ENCODE results near the gene FRMD1. TPM values are rescaled to one million over a fixed set of nuclear protein-coding genes. Genes with fewer than 3 reads are reported as not detected.

Gene FRMD1
- total and polyA plus RNA-seq, 2 of the 8 experiments (the other 6 are each of a cell fraction or from before 2014, with no cell fraction given): 0.36 TPM; not detected in 1

DNA sequence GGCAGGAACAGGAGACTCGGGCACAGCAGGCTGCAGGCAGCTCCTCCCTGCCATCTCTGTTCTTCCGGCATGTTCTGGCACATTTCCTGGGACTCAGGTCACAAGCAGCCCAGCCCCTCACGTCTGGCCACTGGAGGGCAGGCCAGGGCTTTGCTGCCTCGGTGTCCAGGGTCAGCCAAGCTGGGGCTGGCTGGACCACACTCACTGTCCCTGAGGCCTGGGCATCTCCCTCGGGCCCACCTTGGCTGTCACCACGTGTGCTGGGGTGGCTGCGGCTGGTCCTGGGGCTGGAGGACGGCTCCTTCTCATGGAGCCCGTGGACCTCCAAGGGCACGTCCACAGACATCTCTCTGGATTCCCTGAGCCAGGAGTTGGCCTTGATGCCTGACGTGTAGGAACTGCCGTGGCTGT is 18.5 kb downstream of the FRMD1 start:
- Histone ChIP-seq H3K4me2 (ENCODE audit: insufficient read depth in 1 of 2, low read depth in 2 of 2, low read length in 2 of 2) (no peak overlapping the region), H4K8ac (ENCODE audit: extremely low read depth, insufficient read depth, low read length) (no peak overlapping the region; the same call in none of the 2 replicates), H4K91ac (replicated peaks; ENCODE audit: insufficient read length, low read length) (no peak overlapping the region), H3K27me3 (replicated peaks in 1 of 4; ENCODE audit: control insufficient read depth in 3 of 4, extremely low read depth in 1 of 4, insufficient read depth in 3 of 4, low read length in 3 of 4) (no peaks in the 10 kb centered on the region), H3K79me1 (ENCODE audit: low read depth, low read length) (no peaks in the 10 kb centered on the region), H3K9me3 (ENCODE audit: insufficient read depth in 2 of 2, low read depth in 1 of 2, low read length in 1 of 2) (no peaks in the 10 kb centered on the region), H2BK15ac (ENCODE audit: low read length) (no peak overlapping the region; the same call in 1 of the 2 replicates), H4K20me1 (replicated peaks in 1 of 2; ENCODE audit: control insufficient read depth in 1 of 2, insufficient read depth in 2 of 2, low read length in 2 of 2) (no peaks in the 10 kb centered on the region), H3K18ac (ENCODE audit: extremely low read depth, low read length) (no peak overlapping the region), H3K23ac (ENCODE audit: insufficient read length) (no peak overlapping the region), H3K27ac (ENCODE audit: low read depth, low read length) (no peak overlapping the region), H3K56ac (replicated peaks; ENCODE audit: insufficient read length, low read depth, low read length) (no peak overlapping the region), H4K5ac (ENCODE audit: insufficient read length, low read depth, low read length) (no peak overlapping the region), H2BK120ac (replicated peaks; ENCODE audit: low read depth, low read length) (no peak overlapping the region), H3K4me3 (ENCODE audit: extremely low read depth in 1 of 4, insufficient read depth in 2 of 4, low read depth in 3 of 4, low read length in 4 of 4) (no peak overlapping the region), H3K4ac (replicated peaks; ENCODE audit: insufficient read length, low read depth, low read length) (no peak overlapping the region), H3K14ac (ENCODE audit: insufficient read length) (no peak overlapping the region), H2BK12ac (ENCODE audit: low read depth, low read length) (peak overlapping the region; percentile 97; the same call in 1 of the 2 replicates), H3K79me2 (ENCODE audit: control insufficient read depth in 1 of 2, insufficient read depth in 2 of 2, low read length in 2 of 2) (no peaks in the 10 kb centered on the region), H3K36me3 (ENCODE audit: control insufficient read depth in 2 of 4, insufficient read depth in 4 of 4, low read length in 3 of 4) (no peaks in the 10 kb centered on the region), H3K9ac (replicated peaks in 1 of 4; ENCODE audit: extremely low read depth in 1 of 4, low read depth in 3 of 4, low read length in 3 of 4) (no peak overlapping the region; a peak in 1 of 7 replicates), H3K23me2 (ENCODE audit: low read depth, low read length) (no peaks in the 10 kb centered on the region), H2AFZ (ENCODE audit: low read length) (no peak overlapping the region), H2BK20ac (ENCODE audit: low read length) (no peak overlapping the region), H2BK5ac (ENCODE audit: low read depth, low read length) (peak overlapping the region; percentile 44; the same call in 1 of the 2 replicates), H2AK5ac (ENCODE audit: low read depth, low read length) (no peak overlapping the region), H3K4me1 (replicated peaks in 1 of 4; ENCODE audit: control insufficient read depth in 3 of 4, insufficient read depth in 4 of 4, low read length in 3 of 4) (no peaks in the 10 kb centered on the region)
- TF ChIP-seq, protein P1, sequence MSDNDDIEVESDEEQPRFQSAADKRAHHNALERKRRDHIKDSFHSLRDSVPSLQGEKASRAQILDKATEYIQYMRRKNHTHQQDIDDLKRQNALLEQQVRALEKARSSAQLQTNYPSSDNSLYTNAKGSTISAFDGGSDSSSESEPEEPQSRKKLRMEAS (IDR thresholded peaks at IDR 0.05): peak; percentile 76
- TF ChIP-seq POLR2AphosphoS5 (IDR thresholded peaks at IDR 0.05; ENCODE audit: low read depth, low read length) (no peak), CTCF (IDR thresholded peaks at IDR 0.05; ENCODE audit: control extremely low read depth in 1 of 3, insufficient read depth in 1 of 3, low read depth in 1 of 3, low read length in 3 of 3) (peak in 2 of 3 experiments; percentile 82 to 92; a peak in 3 of 4 replicates), CBX8 (IDR thresholded peaks at IDR 0.05; ENCODE audit: borderline replicate concordance, low read depth, low read length) (no peak), RAD21 (IDR thresholded peaks at IDR 0.05 in 1 of 2, conservative IDR thresholded peaks at IDR 0.05 in 1 of 2; ENCODE audit: low read depth in 2 of 2, low read length in 2 of 2) (peak; percentile 90 to 93)
- ChIA-PET POLR2A (ENCODE audit: partially characterized antibody) (interaction anchor here (1.1 kb wide), 1 partner anchor 72 kb away, joined by 5 read pairs; no protein-coding TSS in a partner anchor), CTCF (ENCODE audit: partially characterized antibody) (interaction anchor here (0.6 to 6.2 kb wide), 36 partner anchors 10 to 821 kb away, joined by 3 to 73 read pairs (median 4); partner anchors contain the start of gene FRMD1)
- WGBS, 2 experiments (ENCODE audit: extremely low coverage in 1 of 2, insufficient coverage in 1 of 2, insufficient read length in 1 of 2, insufficient replicate concordance in 2 of 2, low coverage in 1 of 2, low lambda C conversion rate in 2 of 2, missing lambda C conversion rate in 1 of 2): 86% methylated on average over 12 of the region's 12 CpGs; no CpG with 5 or more reads in 1 of the 2 experiments
- DNase-seq (ENCODE audit: low read depth in 1 of 2, low spot score in 2 of 2): no peak
- no peak for FAIRE-seq
